ENCODE data around the gene PTRHD1. TPM values are rescaled to one million over a fixed set of nuclear protein-coding genes. Genes with fewer than 3 reads are reported as not detected.

PTRHD1 gene, protein sequence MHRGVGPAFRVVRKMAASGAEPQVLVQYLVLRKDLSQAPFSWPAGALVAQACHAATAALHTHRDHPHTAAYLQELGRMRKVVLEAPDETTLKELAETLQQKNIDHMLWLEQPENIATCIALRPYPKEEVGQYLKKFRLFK
- total RNA-seq (44.0 TPM), polyA plus RNA-seq (25.3 TPM)
- long read RNA-seq, donor 1, transcript PTRHD1-201 (2 exons, 1,105 nt): major isoform, 7 of 7 reads
- long read RNA-seq, donor 1, partial matches to known transcripts: 0 of 7 reads
- long read RNA-seq, donor 1, other reads (novel, unspliced or antisense): 0 of 7 reads
- long read RNA-seq, donor 2, transcript PTRHD1-201 (2 exons, 1,105 nt): major isoform, 86 of 87 reads
- long read RNA-seq, donor 2, partial matches to known transcripts: 0 of 87 reads
- long read RNA-seq, donor 2, other reads (novel, unspliced or antisense): 0 of 87 reads
- long read RNA-seq, donor 3, transcript PTRHD1-201 (2 exons, 1,105 nt): major isoform, 133 of 153 reads
- long read RNA-seq, donor 3, partial matches to known transcripts: 20 of 153 reads
- long read RNA-seq, donor 3, other reads (novel, unspliced or antisense): 0 of 153 reads
- long read RNA-seq, donor 4, transcript PTRHD1-201 (2 exons, 1,105 nt): major isoform, 25 of 25 reads
- long read RNA-seq, donor 4, partial matches to known transcripts: 0 of 25 reads
- long read RNA-seq, donor 4, other reads (novel, unspliced or antisense): 0 of 25 reads
- long read RNA-seq, donor 5, transcript PTRHD1-201 (2 exons, 1,105 nt): major isoform, 112 of 135 reads
- long read RNA-seq, donor 5, partial matches to known transcripts: 23 of 135 reads
- long read RNA-seq, donor 5, other reads (novel, unspliced or antisense): 0 of 135 reads
- long read RNA-seq, donor 6, transcript PTRHD1-201 (2 exons, 1,105 nt): major isoform, 43 of 48 reads
- long read RNA-seq, donor 6, partial matches to known transcripts: 5 of 48 reads
- long read RNA-seq, donor 6, other reads (novel, unspliced or antisense): 0 of 48 reads
- long read RNA-seq, donor 7, transcript PTRHD1-201 (2 exons, 1,105 nt): major isoform, 43 of 50 reads
- long read RNA-seq, donor 7, partial matches to known transcripts: 7 of 50 reads
- long read RNA-seq, donor 7, other reads (novel, unspliced or antisense): 0 of 50 reads
- long read RNA-seq, donor 8, transcript PTRHD1-201 (2 exons, 1,105 nt): major isoform, 24 of 24 reads
- long read RNA-seq, donor 8, partial matches to known transcripts: 0 of 24 reads
- long read RNA-seq, donor 8, other reads (novel, unspliced or antisense): 0 of 24 reads
- long read RNA-seq, donor 9, transcript PTRHD1-201 (2 exons, 1,105 nt): major isoform, 33 of 39 reads
- long read RNA-seq, donor 9, partial matches to known transcripts: 6 of 39 reads
- long read RNA-seq, donor 9, other reads (novel, unspliced or antisense): 0 of 39 reads
- long read RNA-seq, donor 10, transcript PTRHD1-201 (2 exons, 1,105 nt): major isoform, 45 of 45 reads
- long read RNA-seq, donor 10, partial matches to known transcripts: 0 of 45 reads
- long read RNA-seq, donor 10, other reads (novel, unspliced or antisense): 0 of 45 reads

DNA sequence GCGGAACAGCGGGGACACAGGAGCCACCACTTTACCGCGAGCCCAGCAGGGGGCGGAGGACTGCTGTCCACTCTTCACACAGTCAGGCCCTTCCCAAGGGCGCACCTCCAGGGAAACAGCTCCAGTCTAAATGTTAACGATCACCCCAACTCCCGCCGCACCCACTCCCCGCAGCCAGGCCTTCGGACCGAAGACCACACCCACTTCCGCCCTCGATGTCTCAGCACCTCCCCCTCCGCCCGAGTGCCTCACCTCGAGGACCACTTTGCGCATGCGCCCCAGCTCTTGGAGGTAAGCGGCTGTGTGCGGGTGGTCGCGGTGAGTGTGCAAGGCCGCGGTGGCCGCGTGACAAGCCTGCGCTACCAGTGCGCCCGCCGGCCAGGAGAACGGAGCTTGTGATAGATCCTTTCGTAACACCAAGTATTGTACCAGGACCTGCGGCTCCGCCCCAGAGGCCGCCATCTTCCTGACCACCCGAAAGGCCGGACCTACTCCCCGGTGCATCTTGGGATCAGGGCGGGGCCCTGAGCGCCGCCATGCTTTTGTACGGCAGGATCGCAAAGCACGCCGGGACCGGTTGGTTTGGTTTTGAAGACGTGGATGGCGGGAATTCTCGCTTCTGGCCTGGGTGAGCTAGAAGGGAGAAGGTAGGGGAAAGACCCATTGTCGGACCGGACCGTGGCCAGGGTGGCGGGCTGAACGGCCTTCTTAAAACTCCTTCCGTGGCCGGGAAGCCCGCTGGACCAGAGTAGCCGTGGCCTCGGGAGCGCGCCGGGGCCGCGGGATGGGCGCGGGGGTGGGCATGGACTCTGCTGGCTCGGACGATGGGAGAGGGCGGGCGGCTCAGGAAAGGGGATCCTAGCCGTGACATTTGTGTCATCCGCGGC, at the start of gene PTRHD1, which contains the start of gene CENPO:
TSS of gene PTRHD1 (minus strand) at position 518 of the 887 bp plus-strand sequence. CDS start at position 504, 14 bp downstream.
TSS of gene CENPO (plus strand) at position 552 of the 887 bp plus-strand sequence. CDS start 495 bp downstream, outside the sequence.
- Histone ChIP-seq H3K4me1 (ENCODE audit: control insufficient read depth in 2 of 2, insufficient read depth in 2 of 2, low read length in 2 of 2) (peaks cover 9 to 19% of the 10 kb centered on the region in 2 donors), H3K27me3 (ENCODE audit: control insufficient read depth in 2 of 2, insufficient read depth in 1 of 2, low read length in 1 of 2) (no peaks in the 10 kb centered on the region), H3K36me3 (ENCODE audit: control insufficient read depth in 2 of 2, insufficient read depth in 2 of 2, low read length in 1 of 2) (peaks cover 9 to 32% of the 10 kb centered on the region in 2 donors), H3K27ac (ENCODE audit: low read depth in 1 of 2, low read length in 1 of 2) (peak within 1 kb of the TSS; percentile 97 to 99), H3K9me3 (ENCODE audit: control insufficient read depth in 2 of 2, insufficient read depth in 1 of 2, low read length in 1 of 2) (peaks cover 0 to 2% of the 10 kb centered on the region in 2 donors), H3K4me3 (ENCODE audit: low read length in 2 of 2) (peak within 1 kb of the TSS; percentile 76 to 91)
- peak; percentile 86 to 98 (median 95) for DNase-seq (ENCODE audit: low read depth in 6 of 9, low spot score in 9 of 9)
- WGBS: under 1% methylated on average over 74 of the region's 74 CpGs

DNA sequence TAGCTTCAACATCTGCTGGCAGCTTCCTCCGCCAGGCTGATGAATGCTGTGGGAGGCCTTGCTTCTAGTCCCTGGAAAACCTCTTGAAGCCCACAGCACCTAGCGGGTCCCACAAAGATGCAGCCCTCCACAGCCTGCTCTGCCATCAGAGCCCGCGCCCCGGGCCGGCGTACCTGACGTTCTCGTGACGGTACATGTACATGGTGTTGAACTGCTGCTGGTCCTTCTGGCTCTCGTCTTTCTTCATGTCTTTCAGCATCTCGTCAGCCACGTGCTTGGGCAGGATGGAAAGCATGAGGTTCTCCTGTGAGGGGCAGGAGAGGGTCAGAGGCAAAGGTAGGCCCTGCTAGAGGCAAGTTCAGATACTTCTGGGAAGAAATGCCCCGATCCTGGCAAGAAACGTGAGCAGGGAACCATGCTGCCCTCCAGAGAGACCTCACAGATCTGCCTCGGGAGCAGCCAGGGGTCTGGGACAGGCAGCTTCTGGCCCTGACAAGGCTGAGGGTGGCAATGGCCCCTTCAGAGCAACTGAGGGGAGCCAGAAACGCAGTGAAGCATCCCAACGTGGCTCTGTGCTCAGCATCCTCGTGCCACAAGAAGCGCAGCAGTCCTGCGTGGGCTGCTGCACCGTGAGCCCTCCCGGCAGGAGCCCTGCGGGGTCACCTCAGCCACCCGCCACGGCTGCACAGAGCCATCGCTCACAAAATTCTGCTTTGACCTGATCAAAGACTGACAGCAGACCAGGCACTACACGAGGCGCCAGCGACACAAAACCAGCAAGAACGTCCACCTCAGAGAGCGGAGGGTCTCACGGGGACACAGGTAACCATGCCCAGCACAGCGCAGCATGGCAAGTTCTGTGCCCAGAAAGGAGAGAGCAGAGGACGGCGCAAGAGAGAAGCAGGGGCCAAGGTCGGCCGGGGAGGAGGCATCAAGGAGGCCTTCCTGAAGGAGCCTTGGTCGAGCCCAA, 49.2 kb upstream of the PTRHD1 start:
- Histone ChIP-seq H3K9me3 (ENCODE audit: control insufficient read depth in 2 of 2, insufficient read depth in 1 of 2, low read length in 1 of 2) (peaks cover 0 to 8% of the 10 kb centered on the region in 2 donors), H3K27me3 (ENCODE audit: control insufficient read depth in 2 of 2, insufficient read depth in 1 of 2, low read length in 1 of 2) (no peaks in the 10 kb centered on the region), H3K4me3 (ENCODE audit: low read length in 2 of 2) (no peak overlapping the region), H3K36me3 (ENCODE audit: control insufficient read depth in 2 of 2, insufficient read depth in 2 of 2, low read length in 1 of 2) (peaks cover 9 to 31% of the 10 kb centered on the region in 2 donors), H3K4me1 (ENCODE audit: control insufficient read depth in 2 of 2, insufficient read depth in 2 of 2, low read length in 2 of 2) (no peaks in the 10 kb centered on the region), H3K27ac (ENCODE audit: low read depth in 1 of 2, low read length in 1 of 2) (no peak overlapping the region)
- 99% methylated on average over 39 of the region's 39 CpGs for WGBS
- no peak for DNase-seq (ENCODE audit: low read depth in 6 of 9, low spot score in 9 of 9)

DNA sequence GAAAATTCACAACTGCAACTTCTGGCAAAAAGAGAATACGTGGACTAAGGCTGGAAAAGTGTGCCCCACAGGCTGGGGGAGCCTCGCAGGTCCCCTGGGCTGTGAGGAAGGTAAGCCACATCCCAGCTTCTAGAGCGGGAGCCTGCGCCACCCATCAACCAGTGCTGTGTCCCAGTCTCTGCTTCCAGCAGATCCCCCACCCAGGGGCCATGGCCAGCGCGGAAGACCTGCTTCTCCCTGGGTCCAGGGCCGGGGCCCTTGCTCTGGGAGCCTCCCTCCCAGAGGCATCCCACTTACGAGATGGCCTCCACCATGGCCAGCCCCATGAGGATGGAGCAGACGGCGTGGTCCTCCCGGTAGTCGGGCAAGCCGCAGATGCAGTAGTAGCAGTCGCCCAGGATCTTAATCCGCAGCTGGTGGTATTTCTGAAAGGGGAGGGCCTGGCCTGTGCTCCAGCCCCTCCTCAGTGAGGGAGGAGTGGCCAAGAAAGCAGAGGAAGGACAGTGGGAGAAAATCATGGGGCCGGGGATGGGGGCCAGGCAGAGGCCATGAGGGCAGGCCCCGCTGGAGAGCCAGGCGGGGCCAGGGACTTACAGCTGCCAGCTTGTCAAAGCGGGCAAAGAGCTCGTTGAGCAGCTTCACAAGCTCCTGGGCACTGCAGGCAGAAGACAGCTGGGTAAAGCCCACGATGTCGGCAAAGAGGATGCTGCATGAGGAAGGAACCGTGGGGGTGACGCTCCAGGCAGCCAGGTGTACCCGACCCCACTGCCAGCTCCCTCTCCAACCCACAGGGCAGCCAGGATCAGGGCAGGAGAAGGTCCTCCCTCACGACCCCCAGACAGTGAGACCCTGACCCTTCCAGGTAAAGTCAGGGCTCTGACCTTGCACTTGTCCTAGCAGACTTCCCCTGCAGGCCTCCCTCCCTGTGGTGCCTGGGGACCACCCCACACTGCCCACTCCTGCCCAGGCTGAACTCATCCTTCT, 48.1 kb upstream of the PTRHD1 start:
- no peak for DNase-seq (ENCODE audit: low read depth in 6 of 9, low spot score in 9 of 9)
- 94% methylated on average over 26 of the region's 26 CpGs for WGBS
- Histone ChIP-seq H3K4me1 (ENCODE audit: control insufficient read depth in 2 of 2, insufficient read depth in 2 of 2, low read length in 2 of 2) (no peaks in the 10 kb centered on the region), H3K9me3 (ENCODE audit: control insufficient read depth in 2 of 2, insufficient read depth in 1 of 2, low read length in 1 of 2) (peaks cover 0 to 6% of the 10 kb centered on the region in 2 donors), H3K27me3 (ENCODE audit: control insufficient read depth in 2 of 2, insufficient read depth in 1 of 2, low read length in 1 of 2) (no peaks in the 10 kb centered on the region), H3K36me3 (ENCODE audit: control insufficient read depth in 2 of 2, insufficient read depth in 2 of 2, low read length in 1 of 2) (peaks cover 18 to 31% of the 10 kb centered on the region in 2 donors), H3K27ac (ENCODE audit: low read depth in 1 of 2, low read length in 1 of 2) (no peak overlapping the region), H3K4me3 (ENCODE audit: low read length in 2 of 2) (no peak overlapping the region)

DNA sequence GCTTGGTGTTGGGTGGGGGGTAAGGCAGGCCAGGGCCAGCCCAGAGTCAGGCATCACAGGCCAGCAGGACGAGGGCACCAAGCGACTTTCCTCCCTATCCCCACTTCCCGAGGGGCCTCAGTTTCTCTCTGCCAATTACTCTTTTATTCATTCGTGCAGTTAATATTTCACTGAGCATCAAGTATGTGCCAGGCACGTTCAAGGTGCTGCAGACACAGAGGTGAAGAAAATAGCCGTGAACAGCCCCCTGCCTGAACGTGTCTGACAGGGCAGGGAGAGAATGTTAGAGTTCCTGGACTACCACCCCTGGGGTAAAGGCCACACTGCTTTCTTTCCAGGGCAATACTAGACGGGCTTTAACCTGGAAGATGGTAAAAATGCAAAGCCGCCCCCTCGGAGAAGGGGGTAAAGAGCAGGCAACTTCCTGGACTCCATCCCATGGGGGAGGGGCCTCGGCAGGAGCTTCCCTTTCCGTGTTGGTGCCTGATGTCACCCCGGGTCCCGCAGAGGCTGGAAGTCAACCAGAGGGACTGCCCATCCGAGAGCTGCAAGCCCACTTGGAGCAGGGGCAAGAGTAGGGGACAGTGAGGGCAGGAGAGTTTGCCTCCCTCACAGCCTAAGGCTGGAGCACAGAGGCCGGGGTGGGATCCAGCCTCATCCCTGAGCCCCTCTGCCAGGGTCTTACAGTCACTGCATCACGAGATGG, 47.1 kb upstream of the PTRHD1 start:
- no peak for DNase-seq (ENCODE audit: low read depth in 6 of 9, low spot score in 9 of 9)
- no peaks in the 10 kb centered on the region for H3K27me3 ChIP-seq (ENCODE audit: control insufficient read depth in 2 of 2, insufficient read depth in 1 of 2, low read length in 1 of 2)
- H3K9me3 ChIP-seq (ENCODE audit: control insufficient read depth in 2 of 2, insufficient read depth in 1 of 2, low read length in 1 of 2): no peaks in the 10 kb centered on the region
- no peaks in the 10 kb centered on the region for H3K4me1 ChIP-seq (ENCODE audit: control insufficient read depth in 2 of 2, insufficient read depth in 2 of 2, low read length in 2 of 2)
- 94% methylated on average over 17 of the region's 17 CpGs for WGBS
- H3K36me3 ChIP-seq (ENCODE audit: control insufficient read depth in 2 of 2, insufficient read depth in 2 of 2, low read length in 1 of 2): peaks cover 18 to 34% of the 10 kb centered on the region in 2 donors
- no peak overlapping the region for H3K27ac ChIP-seq (ENCODE audit: low read depth in 1 of 2, low read length in 1 of 2)
- H3K4me3 ChIP-seq (ENCODE audit: low read length in 2 of 2): no peak overlapping the region

DNA sequence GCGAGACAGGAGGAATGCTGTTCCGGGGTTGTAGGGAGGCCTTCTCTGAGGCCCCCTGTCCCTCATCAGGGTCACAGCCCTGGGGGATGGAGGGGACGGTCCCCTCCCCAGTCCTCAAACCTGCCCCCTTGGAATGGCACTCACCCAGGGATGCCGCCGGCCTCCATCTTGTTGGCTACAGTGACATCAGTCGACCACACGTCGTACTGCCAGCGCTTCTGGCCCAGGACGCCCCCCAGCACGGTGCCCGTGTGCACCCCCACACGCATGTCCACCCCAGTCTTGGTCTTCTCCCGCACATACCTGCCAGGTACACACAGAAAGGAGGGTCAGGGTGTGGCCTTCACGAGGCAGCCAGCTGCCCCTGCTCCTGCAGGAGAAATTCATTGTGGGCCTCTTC, 46.5 kb upstream of the PTRHD1 start:
- DNase-seq (ENCODE audit: low read depth in 6 of 9, low spot score in 9 of 9): no peak
- Histone ChIP-seq H3K4me3 (ENCODE audit: low read length in 2 of 2) (no peak overlapping the region), H3K4me1 (ENCODE audit: control insufficient read depth in 2 of 2, insufficient read depth in 2 of 2, low read length in 2 of 2) (no peaks in the 10 kb centered on the region), H3K36me3 (ENCODE audit: control insufficient read depth in 2 of 2, insufficient read depth in 2 of 2, low read length in 1 of 2) (peaks cover 18 to 36% of the 10 kb centered on the region in 2 donors), H3K9me3 (ENCODE audit: control insufficient read depth in 2 of 2, insufficient read depth in 1 of 2, low read length in 1 of 2) (no peaks in the 10 kb centered on the region), H3K27ac (ENCODE audit: low read depth in 1 of 2, low read length in 1 of 2) (no peak overlapping the region), H3K27me3 (ENCODE audit: control insufficient read depth in 2 of 2, insufficient read depth in 1 of 2, low read length in 1 of 2) (no peaks in the 10 kb centered on the region)
- 97% methylated on average over 15 of the region's 15 CpGs for WGBS

DNA sequence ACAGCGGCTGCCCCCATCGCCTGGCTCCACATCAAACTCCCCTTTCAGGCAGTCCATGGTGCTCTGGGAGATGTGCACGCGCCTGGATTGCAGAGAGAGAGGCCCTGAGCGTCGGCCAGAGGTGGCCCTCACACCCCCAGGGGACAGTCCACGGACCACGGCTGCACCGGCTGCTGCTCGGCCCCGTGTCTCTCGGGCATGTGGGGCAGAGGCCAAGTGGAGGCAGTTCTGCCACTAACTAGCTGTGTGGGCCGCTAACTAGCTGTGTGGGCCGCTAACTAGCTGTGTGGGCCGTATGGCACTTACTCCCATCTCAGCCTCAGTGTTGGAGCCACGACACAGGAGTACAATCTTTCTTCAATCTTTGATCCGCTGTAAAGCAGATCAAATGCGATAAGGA, 45.4 kb upstream of the PTRHD1 start:
- no peak for DNase-seq (ENCODE audit: low read depth in 6 of 9, low spot score in 9 of 9)
- H3K9me3 ChIP-seq (ENCODE audit: control insufficient read depth in 2 of 2, insufficient read depth in 1 of 2, low read length in 1 of 2): no peaks in the 10 kb centered on the region
- H3K36me3 ChIP-seq (ENCODE audit: control insufficient read depth in 2 of 2, insufficient read depth in 2 of 2, low read length in 1 of 2): peaks cover 18 to 39% of the 10 kb centered on the region in 2 donors

More for the DNA sequence above, 45.4 kb upstream of the PTRHD1 start:
- no peaks in the 10 kb centered on the region for H3K27me3 ChIP-seq (ENCODE audit: control insufficient read depth in 2 of 2, insufficient read depth in 1 of 2, low read length in 1 of 2)
- H3K4me3 ChIP-seq (ENCODE audit: low read length in 2 of 2): no peak overlapping the region
- no peak overlapping the region for H3K27ac ChIP-seq (ENCODE audit: low read depth in 1 of 2, low read length in 1 of 2)
- H3K4me1 ChIP-seq (ENCODE audit: control insufficient read depth in 2 of 2, insufficient read depth in 2 of 2, low read length in 2 of 2): no peaks in the 10 kb centered on the region
- 96% methylated on average over 18 of the region's 18 CpGs for WGBS
